AG04450 (cell line): Measurements from ENCODE around the gene CELSR2. TPM values are rescaled to one million over a fixed set of nuclear protein-coding genes. Genes with fewer than 3 reads are reported as not detected.
"Not testable (repeated sequence)": the region's sequence is repeated elsewhere in the genome, so short reads cannot be mapped to it uniquely, and the experiment has no call there.

ENCODE experiments used
- CTCF ChIA-PET: fragments of 300-600, 350-600 bp; formaldehyde crosslinking; extraction: SDS; loops from one replicate; lab custom pipeline; 2022; ENCODE audit warnings: antibody characterized with exemption, inconsistent platforms; lab: Charles Lee
- POLR2A ChIA-PET: fragments of 350-600 bp; formaldehyde crosslinking; extraction: SDS; loops from one replicate; lab custom pipeline; 2021; ENCODE audit warnings: antibody characterized with exemption, inconsistent platforms; lab: Yijun Ruan, JAX
- DNase-seq: peaks from one replicate; pipeline ENCODE4 v3.0.0-alpha.2; 2011; ENCODE audit warnings: low read depth, low spot score
- H3K27ac ChIP-seq: one replicate; pipeline ENCODE4 v1.5.1; 2012; ENCODE audit warnings: low read depth, low read length, control low read depth
- H3K27me3 ChIP-seq: one replicate; pipeline ENCODE4 v1.6.0; 2012; ENCODE audit warnings: low read length; ENCODE audit not compliant: control insufficient read depth, insufficient read depth
- H3K4me3 ChIP-seq: 2 replicates; pipeline ENCODE4 v1.5.1; 2011; ENCODE audit warnings: mild to moderate bottlenecking, low read depth, low read length, control low read depth
- H3K9me3 ChIP-seq: 2 replicates; pipeline ENCODE4 v1.5.1; 2012; ENCODE audit warnings: low read length; ENCODE audit not compliant: control insufficient read depth, insufficient read depth
- polyA plus RNA-seq: library from polyadenylated mRNA; depleted of rRNA; stranded (reverse); fragments of >200 nt; gene quantifications from 2 replicates; pipeline ENCODE4 v1.2.3, GENCODE V29; 2011
- TF ChIP-seq, protein P1 (sequence below): IDR thresholded peaks from 2 replicates; pipeline ENCODE4 v1.5.1; 2011; ENCODE audit warnings: low read depth, low read length, control low read depth, inconsistent platforms

Gene CELSR2
- polyA plus RNA-seq, 1 experiment, result 1.1 TPM

DNA sequence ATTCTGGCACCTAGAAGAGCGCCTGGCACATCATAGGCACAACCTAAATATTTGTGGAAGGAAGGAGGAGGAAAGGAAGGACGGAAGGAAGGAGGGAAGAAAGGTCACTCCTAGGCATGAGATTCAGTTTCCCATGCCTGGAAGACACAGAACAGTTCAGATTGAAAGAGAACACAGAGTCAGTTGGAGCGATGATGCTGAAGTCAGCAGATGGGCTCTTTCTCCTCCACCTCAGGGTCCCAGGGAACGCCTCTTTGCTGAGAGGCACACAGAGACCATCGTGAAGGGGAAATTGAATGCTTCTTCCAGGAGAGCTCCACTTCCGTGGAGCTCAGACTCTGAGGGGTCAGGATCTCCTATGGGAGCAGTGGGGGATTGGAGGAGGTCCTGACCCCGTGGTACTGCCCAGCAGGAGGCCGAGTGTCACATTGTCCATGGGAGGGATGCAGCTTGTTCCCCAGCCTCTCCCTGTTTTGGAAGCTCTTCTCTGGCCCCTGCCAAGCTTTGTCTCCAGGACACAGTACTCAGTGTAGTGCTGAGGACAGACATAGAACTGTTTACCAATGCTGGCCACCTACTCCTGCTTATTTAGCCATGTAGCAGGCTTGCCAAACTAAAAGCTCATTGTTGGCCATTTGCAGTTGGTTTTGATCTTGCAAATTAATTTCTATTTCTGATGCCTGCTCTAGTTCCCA, 55.0 kb downstream of the CELSR2 start:
- CTCF ChIA-PET, result no interaction called here
- no peak overlapping the region for H3K4me3 ChIP-seq
- TF ChIP-seq, protein P1, sequence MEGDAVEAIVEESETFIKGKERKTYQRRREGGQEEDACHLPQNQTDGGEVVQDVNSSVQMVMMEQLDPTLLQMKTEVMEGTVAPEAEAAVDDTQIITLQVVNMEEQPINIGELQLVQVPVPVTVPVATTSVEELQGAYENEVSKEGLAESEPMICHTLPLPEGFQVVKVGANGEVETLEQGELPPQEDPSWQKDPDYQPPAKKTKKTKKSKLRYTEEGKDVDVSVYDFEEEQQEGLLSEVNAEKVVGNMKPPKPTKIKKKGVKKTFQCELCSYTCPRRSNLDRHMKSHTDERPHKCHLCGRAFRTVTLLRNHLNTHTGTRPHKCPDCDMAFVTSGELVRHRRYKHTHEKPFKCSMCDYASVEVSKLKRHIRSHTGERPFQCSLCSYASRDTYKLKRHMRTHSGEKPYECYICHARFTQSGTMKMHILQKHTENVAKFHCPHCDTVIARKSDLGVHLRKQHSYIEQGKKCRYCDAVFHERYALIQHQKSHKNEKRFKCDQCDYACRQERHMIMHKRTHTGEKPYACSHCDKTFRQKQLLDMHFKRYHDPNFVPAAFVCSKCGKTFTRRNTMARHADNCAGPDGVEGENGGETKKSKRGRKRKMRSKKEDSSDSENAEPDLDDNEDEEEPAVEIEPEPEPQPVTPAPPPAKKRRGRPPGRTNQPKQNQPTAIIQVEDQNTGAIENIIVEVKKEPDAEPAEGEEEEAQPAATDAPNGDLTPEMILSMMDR, result no peak
- H3K27me3 ChIP-seq, result no peaks in the 10 kb centered on the region
- H3K27ac ChIP-seq, result no peak overlapping the region
- no peaks in the 10 kb centered on the region for H3K9me3 ChIP-seq
- POLR2A ChIA-PET, result interaction anchor here (1.5 kb wide), 1 partner anchor 21 kb away, joined by 5 read pairs; the partner anchor contains the start of gene PSRC1
- no peak for DNase-seq

DNA sequence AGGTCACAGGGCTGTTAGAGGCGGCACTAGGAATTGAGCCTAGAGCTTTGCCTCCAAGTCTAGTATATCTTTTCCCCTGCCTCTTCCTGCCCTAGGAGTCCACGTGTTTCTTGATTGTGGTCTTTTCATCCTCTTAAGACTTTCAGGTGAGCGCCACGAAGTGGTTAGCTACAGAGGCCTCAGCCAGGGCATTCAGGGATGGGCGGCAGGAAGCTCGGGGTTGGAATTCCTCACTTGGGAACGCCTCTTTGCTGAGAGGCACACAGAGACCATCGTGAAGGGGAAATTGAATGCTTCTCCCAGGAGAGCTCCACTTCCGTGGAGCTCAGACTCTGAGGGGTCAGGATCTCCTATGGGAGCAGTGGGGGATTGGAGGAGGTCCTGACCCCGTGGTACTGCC, 56.7 kb downstream of the CELSR2 start:
- H3K27ac ChIP-seq, H3K27me3 ChIP-seq, CTCF ChIA-PET, POLR2A ChIA-PET, H3K9me3 ChIP-seq, DNase-seq, H3K4me3 ChIP-seq: not testable (repeated sequence)

DNA sequence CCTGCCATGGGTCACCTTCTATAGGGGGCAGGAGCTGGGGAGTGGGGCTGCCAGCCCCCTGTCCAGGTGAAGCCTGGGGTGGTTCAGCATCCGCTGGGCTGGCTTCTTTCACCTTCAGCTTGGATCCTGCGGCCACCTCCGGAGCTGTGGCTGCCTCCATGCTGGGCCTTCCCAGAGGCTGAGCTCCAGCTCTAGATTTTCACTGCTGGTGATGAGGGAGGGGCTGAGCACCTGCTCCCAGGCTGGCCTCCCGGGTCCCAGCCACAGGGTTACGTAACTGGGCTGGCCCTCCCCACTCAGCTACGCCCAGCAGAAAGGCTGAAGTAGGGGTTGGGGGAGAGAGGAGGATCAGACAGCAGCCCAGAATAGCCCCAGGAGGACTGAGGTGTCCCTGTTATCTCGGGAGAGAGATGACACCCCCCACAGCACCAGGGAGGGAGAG, 57.5 kb downstream of the CELSR2 start, which contains the start of gene MYBPHL:
MYBPHL (minus strand) TSS at position 180 of the 442 bp plus-strand sequence; CDS start at position 160, 20 bp downstream.
- H3K9me3 ChIP-seq, result no peaks in the 10 kb centered on the region
- TF ChIP-seq, protein P1, result no peak
- ChIA-PET CTCF (no interaction called here), POLR2A (no interaction called here)
- H3K27me3 ChIP-seq, result no peaks in the 10 kb centered on the region
- H3K4me3 ChIP-seq, result no peak within 1 kb of the TSS
- no peak within 1 kb of the TSS for H3K27ac ChIP-seq
- DNase-seq, result no peak

DNA sequence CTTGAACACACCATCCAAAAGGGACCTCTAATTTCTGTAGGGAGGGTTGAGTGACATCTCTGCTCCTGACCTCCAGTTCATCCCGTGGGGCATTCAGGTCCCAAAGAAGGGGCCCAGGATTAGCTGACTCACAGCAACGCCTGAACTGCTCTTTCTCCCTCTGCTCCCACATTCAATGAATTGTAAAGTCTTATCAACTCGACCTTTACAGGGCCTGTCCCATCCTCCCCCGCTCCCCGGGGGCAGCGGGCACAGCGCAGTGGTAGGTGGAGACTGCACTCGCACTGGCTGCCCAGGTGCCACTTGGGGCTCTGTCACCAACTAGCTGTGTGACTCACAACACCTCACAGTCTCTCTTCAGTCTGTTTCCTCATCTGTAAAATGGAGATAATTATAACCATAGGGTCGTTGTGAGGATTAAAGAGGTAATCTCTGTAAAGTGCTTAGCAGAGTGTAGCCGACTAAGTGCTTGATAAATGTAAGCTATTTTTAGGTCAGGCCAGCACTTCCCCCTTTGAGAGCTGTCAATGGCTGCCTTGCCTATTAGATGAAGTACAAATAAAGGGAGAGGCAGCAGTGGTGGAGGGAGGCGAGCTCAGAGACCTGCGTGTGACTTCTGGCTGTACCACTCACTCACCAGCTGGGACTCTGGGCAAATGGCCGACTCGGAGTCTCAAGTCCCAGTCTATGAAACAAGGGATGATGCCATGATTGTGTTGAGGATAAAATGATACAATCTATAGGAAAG, 58.1 kb downstream of the CELSR2 start:
- TF ChIP-seq, protein P1, result no peak
- CTCF ChIA-PET, result no interaction called here
- no peak for DNase-seq
- H3K27me3 ChIP-seq, result no peaks in the 10 kb centered on the region
- H3K27ac ChIP-seq, result no peak overlapping the region
- no peak overlapping the region for H3K4me3 ChIP-seq
- POLR2A ChIA-PET, result interaction anchor here (0.5 to 1.6 kb wide), 3 partner anchors 12 to 31 kb away, joined by 3 to 4 read pairs (median 3); partner anchors contain the start of gene PSRC1
- no peaks in the 10 kb centered on the region for H3K9me3 ChIP-seq

DNA sequence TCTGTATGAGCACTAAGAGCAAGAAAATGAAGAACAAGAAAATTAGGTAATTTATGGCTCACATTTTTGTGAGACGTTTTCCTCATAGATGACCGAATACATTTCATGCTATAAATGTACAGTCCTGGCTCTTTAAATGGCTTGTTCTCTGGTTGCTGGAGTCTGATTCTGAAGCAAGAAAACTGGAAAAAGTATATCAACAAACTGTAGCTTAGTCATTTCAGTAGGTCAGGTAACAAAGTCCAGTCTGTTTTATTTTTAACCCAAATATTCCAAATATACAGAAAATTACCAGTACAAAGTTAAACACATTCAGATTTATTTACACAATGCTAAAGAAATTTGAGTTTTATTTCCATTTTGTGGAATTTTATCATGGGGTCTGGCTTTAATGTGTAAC, 60.0 kb downstream of the CELSR2 start:
- Histone ChIP-seq H3K27me3 (no peaks in the 10 kb centered on the region), H3K9me3 (no peaks in the 10 kb centered on the region), H3K27ac (peak overlapping the region; percentile 63), H3K4me3 (no peak overlapping the region)
- POLR2A ChIA-PET, result no interaction called here
- TF ChIP-seq, protein P1, result no peak
- CTCF ChIA-PET, result no interaction called here
- peak; percentile 15 for DNase-seq
